ENCODE measurements around the gene GRM5.

The GRM5 gene

GRCh38 chr11:88799771-88800500 lies 265.8 kb downstream of the GRM5 start:
- no peak overlapping the region for H3K4me3 ChIP-seq (ENCODE audit: low read length)
- no peak overlapping the region for H3K27ac ChIP-seq (ENCODE audit: low read length)
- no peaks in the 10 kb centered on the region for H3K4me1 ChIP-seq (ENCODE audit: low read length)
- H3K9me3 ChIP-seq (ENCODE audit: insufficient read depth, low read length): no peaks in the 10 kb centered on the region
- no peak overlapping the region for H2AFZ ChIP-seq (ENCODE audit: low read depth, low read length)
- no peak for TF ChIP-seq CTCF (IDR thresholded peaks at IDR 0.05; ENCODE audit: low read depth, low read length)
- TF ChIP-seq EZH2phosphoT487 (IDR thresholded peaks at IDR 0.05; ENCODE audit: low read depth): no peak
- H3K79me2 ChIP-seq (ENCODE audit: low read length): no peaks in the 10 kb centered on the region
- H3K9ac ChIP-seq (ENCODE audit: low read length): no peak overlapping the region
- H4K20me1 ChIP-seq (ENCODE audit: insufficient read depth, low read length): no peaks in the 10 kb centered on the region
- H3K27me3 ChIP-seq (ENCODE audit: low read depth, low read length): no peaks in the 10 kb centered on the region
- H3K4me2 ChIP-seq (ENCODE audit: low read length): no peak overlapping the region
- H3K36me3 ChIP-seq (replicated peaks; ENCODE audit: low read depth, low read length): no peaks in the 10 kb centered on the region

GRCh38 chr11:88790182-88790581 lies 275.6 kb downstream of the GRM5 start:
- no peak overlapping the region for H3K27ac ChIP-seq (ENCODE audit: low read length)
- no peak for TF ChIP-seq EZH2phosphoT487 (IDR thresholded peaks at IDR 0.05; ENCODE audit: low read depth)
- no peak for TF ChIP-seq CTCF (IDR thresholded peaks at IDR 0.05; ENCODE audit: low read depth, low read length)

GRCh38 chr11:88779577-88779976 lies 286.2 kb downstream of the GRM5 start:
- no peak overlapping the region for H3K4me3 ChIP-seq (ENCODE audit: low read length)
- no peak overlapping the region for H3K4me2 ChIP-seq (ENCODE audit: low read length)
- TF ChIP-seq EZH2phosphoT487 (IDR thresholded peaks at IDR 0.05; ENCODE audit: low read depth): no peak
- TF ChIP-seq CTCF (IDR thresholded peaks at IDR 0.05; ENCODE audit: low read depth, low read length): no peak
- no peaks in the 10 kb centered on the region for H3K4me1 ChIP-seq (ENCODE audit: low read length)
- H3K27me3 ChIP-seq (ENCODE audit: low read depth, low read length): no peaks in the 10 kb centered on the region
- no peaks in the 10 kb centered on the region for H3K9me3 ChIP-seq (ENCODE audit: insufficient read depth, low read length)
- no peak overlapping the region for H3K9ac ChIP-seq (ENCODE audit: low read length)
- no peaks in the 10 kb centered on the region for H3K36me3 ChIP-seq (replicated peaks; ENCODE audit: low read depth, low read length)
- H3K79me2 ChIP-seq (ENCODE audit: low read length): no peaks in the 10 kb centered on the region
- H3K27ac ChIP-seq (ENCODE audit: low read length): no peak overlapping the region
- H4K20me1 ChIP-seq (ENCODE audit: insufficient read depth, low read length): no peaks in the 10 kb centered on the region
- H2AFZ ChIP-seq (ENCODE audit: low read depth, low read length): no peak overlapping the region

More at GRCh38 chr11:88790182-88790581, 275.6 kb downstream of the GRM5 start:
- Histone ChIP-seq H3K4me1 (ENCODE audit: low read length) (no peaks in the 10 kb centered on the region), H3K4me2 (ENCODE audit: low read length) (no peak overlapping the region), H3K4me3 (ENCODE audit: low read length) (no peak overlapping the region), H4K20me1 (ENCODE audit: insufficient read depth, low read length) (no peaks in the 10 kb centered on the region), H2AFZ (ENCODE audit: low read depth, low read length) (no peak overlapping the region), H3K79me2 (ENCODE audit: low read length) (no peaks in the 10 kb centered on the region), H3K36me3 (replicated peaks; ENCODE audit: low read depth, low read length) (no peaks in the 10 kb centered on the region), H3K9me3 (ENCODE audit: insufficient read depth, low read length) (no peaks in the 10 kb centered on the region), H3K9ac (ENCODE audit: low read length) (no peak overlapping the region), H3K27me3 (ENCODE audit: low read depth, low read length) (0 out of 2 replicates have a peak, but pooled peaks cover 4% of the 10 kb centered on the region)

- H2AFZ ChIP-seq (ENCODE audit: low read depth, low read length): no peak overlapping the region
- TF ChIP-seq EZH2phosphoT487 (IDR thresholded peaks at IDR 0.05; ENCODE audit: low read depth) (no peak), CTCF (IDR thresholded peaks at IDR 0.05; ENCODE audit: low read depth, low read length) (no peak)
- H3K9me3 ChIP-seq (ENCODE audit: insufficient read depth, low read length): no peaks in the 10 kb centered on the region
- no peaks in the 10 kb centered on the region for H3K4me1 ChIP-seq (ENCODE audit: low read length)
- no peaks in the 10 kb centered on the region for H3K27me3 ChIP-seq (ENCODE audit: low read depth, low read length)
- H3K9ac ChIP-seq (ENCODE audit: low read length): no peak overlapping the region
- H4K20me1 ChIP-seq (ENCODE audit: insufficient read depth, low read length): no peaks in the 10 kb centered on the region
- no peak overlapping the region for H3K4me2 ChIP-seq (ENCODE audit: low read length)
- H3K36me3 ChIP-seq (replicated peaks; ENCODE audit: low read depth, low read length): no peaks in the 10 kb centered on the region
- no peak overlapping the region for H3K27ac ChIP-seq (ENCODE audit: low read length)
- H3K79me2 ChIP-seq (ENCODE audit: low read length): no peaks in the 10 kb centered on the region
- no peak overlapping the region for H3K4me3 ChIP-seq (ENCODE audit: low read length)
Observed at GRCh38 chr11:88770475-88771079, 295.2 kb downstream of the GRM5 start.
